LoVo (cell line): Measurements from ENCODE around the gene CNTN5.

Source experiments
- DNase-seq: peaks from one replicate; pipeline ENCODE4 v3.0.0-alpha.2; 2016; ENCODE audit warnings: low spot score

Gene CNTN5

GRCh38 chr11:99170591-99170990 lies 149.8 kb downstream of the CNTN5 start:
- DNase-seq, result no peak

GRCh38 chr11:99171330-99171729 lies 150.6 kb downstream of the CNTN5 start:
- no peak for DNase-seq

- no peak for DNase-seq
Measured at GRCh38 chr11:99176430-99176829, 155.7 kb downstream of the CNTN5 start.

GRCh38 chr11:99177446-99177845 lies 156.7 kb downstream of the CNTN5 start:
- no peak for DNase-seq

- DNase-seq, result no peak
Measured at GRCh38 chr11:99184146-99184545, 163.4 kb downstream of the CNTN5 start.

- DNase-seq, result no peak
Measured at GRCh38 chr11:99188221-99188620, 167.5 kb downstream of the CNTN5 start.

GRCh38 chr11:99192716-99193115 lies 172.0 kb downstream of the CNTN5 start:
- DNase-seq, result no peak

GRCh38 chr11:99197477-99197876 lies 176.7 kb downstream of the CNTN5 start:
- no peak for DNase-seq

- DNase-seq, result no peak
Measured at GRCh38 chr11:99198215-99198614, 177.5 kb downstream of the CNTN5 start.

- DNase-seq, result no peak
Measured at GRCh38 chr11:99199341-99199740, 178.6 kb downstream of the CNTN5 start.

GRCh38 chr11:99200720-99201119 lies 180.0 kb downstream of the CNTN5 start:
- DNase-seq, result no peak

- DNase-seq, result no peak
Measured at GRCh38 chr11:99208813-99209212, 188.1 kb downstream of the CNTN5 start.

GRCh38 chr11:99229544-99229943 lies 208.8 kb downstream of the CNTN5 start:
- DNase-seq, result no peak

- DNase-seq, result no peak
Measured at GRCh38 chr11:99234534-99234933, 213.8 kb downstream of the CNTN5 start.

- no peak for DNase-seq
Measured at GRCh38 chr11:99238401-99238800, 217.7 kb downstream of the CNTN5 start.

GRCh38 chr11:99240192-99241030 lies 219.7 kb downstream of the CNTN5 start:
- DNase-seq, result no peak

GRCh38 chr11:99241066-99241465 lies 220.3 kb downstream of the CNTN5 start:
- no peak for DNase-seq

- no peak for DNase-seq
Measured at GRCh38 chr11:99244613-99245012, 223.9 kb downstream of the CNTN5 start.

GRCh38 chr11:99246199-99246598 lies 225.4 kb downstream of the CNTN5 start:
- DNase-seq, result no peak

- no peak for DNase-seq
Measured at GRCh38 chr11:99256614-99257013, 235.9 kb downstream of the CNTN5 start.

- DNase-seq, result no peak
Measured at GRCh38 chr11:99257131-99257530, 236.4 kb downstream of the CNTN5 start.

GRCh38 chr11:99260696-99261095 lies 239.9 kb downstream of the CNTN5 start:
- no peak for DNase-seq

GRCh38 chr11:99268886-99269285 lies 248.1 kb downstream of the CNTN5 start:
- no peak for DNase-seq

GRCh38 chr11:99271527-99271926 lies 250.8 kb downstream of the CNTN5 start:
- DNase-seq, result no peak
